ENCODE data around the gene CLCN4. TPM values are rescaled to one million over a fixed set of nuclear protein-coding genes. Genes with fewer than 3 reads are reported as not detected.

CLCN4 gene
- total and polyA plus RNA-seq, 9 donors = 0.36 to 4.2 (median 3.0) TPM

DNA sequence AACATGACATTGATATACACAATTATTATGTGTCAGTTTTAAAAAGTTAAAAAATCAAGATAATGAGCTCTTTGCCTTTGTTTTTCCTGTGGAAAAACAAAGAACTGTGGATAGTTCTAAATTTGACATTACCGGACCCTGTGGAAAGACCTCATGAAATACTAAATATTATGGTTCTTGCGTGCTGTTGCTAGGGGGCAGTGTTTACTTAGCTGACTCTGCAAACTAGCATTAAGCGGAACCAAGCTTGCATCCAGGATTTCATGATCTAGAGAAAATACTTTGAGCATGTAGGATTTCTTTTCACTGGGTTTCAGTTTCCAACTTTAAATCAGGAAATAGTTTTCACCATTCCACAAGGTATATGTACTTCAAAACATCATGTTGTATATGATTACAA is 33.6 kb downstream of the CLCN4 start:
- peak in 1 of 5 donors; percentile 60 for DNase-seq
- intact Hi-C loops (cut with DNase I) = loop anchor here (5.0 to 10.0 kb wide), 2 partner anchors 442 to 534 kb away; no protein-coding TSS in a partner anchor
- no peak overlapping the region for H3K27ac ChIP-seq

DNA sequence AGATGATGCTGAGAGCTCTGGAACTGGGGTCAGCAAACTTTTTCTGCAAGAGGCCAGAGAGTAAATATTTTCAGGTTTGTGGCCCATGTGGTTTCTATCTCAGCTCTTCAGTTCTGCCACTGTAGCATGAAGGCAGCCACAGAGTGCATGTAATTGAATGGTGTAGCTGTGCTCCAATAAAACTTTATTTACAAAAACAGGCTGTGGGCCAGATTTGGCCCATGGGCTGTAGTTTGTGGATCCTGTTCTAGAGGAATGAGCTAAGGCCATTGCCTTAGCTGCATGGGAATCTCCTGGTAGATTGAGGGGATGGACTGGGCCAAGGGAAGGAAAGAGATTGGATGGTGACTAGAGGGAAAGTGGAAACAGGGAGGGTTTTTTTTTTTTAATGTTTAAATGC is 36.8 kb downstream of the CLCN4 start:
- Histone ChIP-seq H3K27me3 (no peaks in the 10 kb centered on the region), H3K9me3 (no peaks in the 10 kb centered on the region), H3K4me1 (ENCODE audit: insufficient read depth) (no peaks in the 10 kb centered on the region), H3K36me3 (no peaks in the 10 kb centered on the region), H3K4me3 (no peak overlapping the region), H3K27ac (no peak overlapping the region)
- intact Hi-C loops (cut with DNase I) = loop anchor here (5.0 to 10.0 kb wide), 2 partner anchors 439 to 531 kb away; no protein-coding TSS in a partner anchor
- TF ChIP-seq, protein P1, sequence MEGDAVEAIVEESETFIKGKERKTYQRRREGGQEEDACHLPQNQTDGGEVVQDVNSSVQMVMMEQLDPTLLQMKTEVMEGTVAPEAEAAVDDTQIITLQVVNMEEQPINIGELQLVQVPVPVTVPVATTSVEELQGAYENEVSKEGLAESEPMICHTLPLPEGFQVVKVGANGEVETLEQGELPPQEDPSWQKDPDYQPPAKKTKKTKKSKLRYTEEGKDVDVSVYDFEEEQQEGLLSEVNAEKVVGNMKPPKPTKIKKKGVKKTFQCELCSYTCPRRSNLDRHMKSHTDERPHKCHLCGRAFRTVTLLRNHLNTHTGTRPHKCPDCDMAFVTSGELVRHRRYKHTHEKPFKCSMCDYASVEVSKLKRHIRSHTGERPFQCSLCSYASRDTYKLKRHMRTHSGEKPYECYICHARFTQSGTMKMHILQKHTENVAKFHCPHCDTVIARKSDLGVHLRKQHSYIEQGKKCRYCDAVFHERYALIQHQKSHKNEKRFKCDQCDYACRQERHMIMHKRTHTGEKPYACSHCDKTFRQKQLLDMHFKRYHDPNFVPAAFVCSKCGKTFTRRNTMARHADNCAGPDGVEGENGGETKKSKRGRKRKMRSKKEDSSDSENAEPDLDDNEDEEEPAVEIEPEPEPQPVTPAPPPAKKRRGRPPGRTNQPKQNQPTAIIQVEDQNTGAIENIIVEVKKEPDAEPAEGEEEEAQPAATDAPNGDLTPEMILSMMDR (IDR thresholded peaks at IDR 0.05) = no peak
- TF ChIP-seq POLR2A (IDR thresholded peaks at IDR 0.05) (no peak), EP300 (IDR thresholded peaks at IDR 0.05) (no peak)
- DNase-seq = no peak

More for the DNA sequence above, 33.6 kb downstream of the CLCN4 start:
- WGBS, 3 donors = 2 to 5% (median 3%) methylated on average over 3 of the region's 3 CpGs
- TF ChIP-seq, protein P1 (IDR thresholded peaks at IDR 0.05) = peak in 2 of 3 donors; percentile 39 to 50
- TF ChIP-seq POLR2A (IDR thresholded peaks at IDR 0.05) = no peak
- Histone ChIP-seq H3K4me1 (ENCODE audit: insufficient read depth) (no peaks in the 10 kb centered on the region), H3K4me3 (no peak overlapping the region), H3K9me3 (no peaks in the 10 kb centered on the region), H3K27me3 (no peaks in the 10 kb centered on the region), H3K36me3 (no peaks in the 10 kb centered on the region)

DNA sequence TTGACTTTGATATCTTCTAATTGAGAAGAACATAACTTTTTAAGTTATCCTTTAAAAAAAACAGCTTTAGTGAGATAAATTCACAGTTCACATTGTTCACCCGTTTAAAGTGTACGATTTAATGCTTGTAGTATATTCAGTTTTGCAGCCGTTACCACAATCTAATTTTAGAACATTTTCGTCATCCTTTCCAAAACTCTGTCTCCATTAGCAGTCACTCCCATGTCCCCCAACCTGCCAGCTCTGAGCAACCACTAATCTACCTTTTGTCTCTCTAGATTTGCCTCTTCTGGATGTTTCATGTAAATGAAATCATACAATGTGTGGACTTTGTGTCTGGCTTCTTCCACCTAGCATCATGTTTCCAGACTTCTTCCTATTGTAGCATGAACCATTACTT is 38.6 kb downstream of the CLCN4 start:
- DNase-seq = no peak
- 79 to 87% (median 83%) methylated on average over 4 of the region's 4 CpGs for WGBS, 3 donors
- H3K36me3 ChIP-seq = no peaks in the 10 kb centered on the region
- TF ChIP-seq, protein P1 (IDR thresholded peaks at IDR 0.05) = no peak
- TF ChIP-seq EP300 (IDR thresholded peaks at IDR 0.05) = no peak
- TF ChIP-seq POLR2A (IDR thresholded peaks at IDR 0.05) = no peak
- intact Hi-C loops (cut with DNase I) = loop anchor here in 2 of 4 donors (10.0 kb wide), 1 partner anchor 529 kb away; no protein-coding TSS in a partner anchor
- H3K27ac ChIP-seq = no peak overlapping the region
- H3K4me1 ChIP-seq (ENCODE audit: insufficient read depth) = no peaks in the 10 kb centered on the region
- H3K4me3 ChIP-seq = no peak overlapping the region
- H3K9me3 ChIP-seq = no peaks in the 10 kb centered on the region
- H3K27me3 ChIP-seq = no peaks in the 10 kb centered on the region

DNA sequence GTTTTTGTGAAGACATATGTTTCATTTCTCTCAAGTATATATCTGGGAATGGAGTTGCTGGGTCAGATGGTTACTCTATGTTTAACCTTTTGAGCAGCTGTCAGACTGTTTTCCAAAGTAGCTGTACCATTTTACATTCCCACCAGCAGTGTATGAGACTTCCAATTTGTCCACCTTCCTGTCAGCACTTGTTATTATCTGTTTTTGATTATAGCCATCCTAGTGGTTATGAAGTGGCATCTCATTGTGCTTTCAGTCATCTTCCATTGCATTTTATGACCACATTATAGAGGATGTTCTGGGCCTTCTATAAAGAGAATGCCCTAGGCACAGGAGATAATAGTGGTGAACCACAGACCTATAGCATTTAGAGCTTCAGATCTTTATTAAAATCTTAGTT is 39.2 kb downstream of the CLCN4 start:
- Histone ChIP-seq H3K4me3 (no peak overlapping the region), H3K27me3 (no peaks in the 10 kb centered on the region), H3K27ac (no peak overlapping the region), H3K36me3 (no peaks in the 10 kb centered on the region), H3K4me1 (ENCODE audit: insufficient read depth) (no peaks in the 10 kb centered on the region), H3K9me3 (no peaks in the 10 kb centered on the region)
- TF ChIP-seq EP300 (IDR thresholded peaks at IDR 0.05) (no peak), POLR2A (IDR thresholded peaks at IDR 0.05) (no peak)
- DNase-seq = no peak
- intact Hi-C loops (cut with DNase I) = loop anchor here in 2 of 4 donors (10.0 kb wide), 1 partner anchor 529 kb away; no protein-coding TSS in a partner anchor

DNA sequence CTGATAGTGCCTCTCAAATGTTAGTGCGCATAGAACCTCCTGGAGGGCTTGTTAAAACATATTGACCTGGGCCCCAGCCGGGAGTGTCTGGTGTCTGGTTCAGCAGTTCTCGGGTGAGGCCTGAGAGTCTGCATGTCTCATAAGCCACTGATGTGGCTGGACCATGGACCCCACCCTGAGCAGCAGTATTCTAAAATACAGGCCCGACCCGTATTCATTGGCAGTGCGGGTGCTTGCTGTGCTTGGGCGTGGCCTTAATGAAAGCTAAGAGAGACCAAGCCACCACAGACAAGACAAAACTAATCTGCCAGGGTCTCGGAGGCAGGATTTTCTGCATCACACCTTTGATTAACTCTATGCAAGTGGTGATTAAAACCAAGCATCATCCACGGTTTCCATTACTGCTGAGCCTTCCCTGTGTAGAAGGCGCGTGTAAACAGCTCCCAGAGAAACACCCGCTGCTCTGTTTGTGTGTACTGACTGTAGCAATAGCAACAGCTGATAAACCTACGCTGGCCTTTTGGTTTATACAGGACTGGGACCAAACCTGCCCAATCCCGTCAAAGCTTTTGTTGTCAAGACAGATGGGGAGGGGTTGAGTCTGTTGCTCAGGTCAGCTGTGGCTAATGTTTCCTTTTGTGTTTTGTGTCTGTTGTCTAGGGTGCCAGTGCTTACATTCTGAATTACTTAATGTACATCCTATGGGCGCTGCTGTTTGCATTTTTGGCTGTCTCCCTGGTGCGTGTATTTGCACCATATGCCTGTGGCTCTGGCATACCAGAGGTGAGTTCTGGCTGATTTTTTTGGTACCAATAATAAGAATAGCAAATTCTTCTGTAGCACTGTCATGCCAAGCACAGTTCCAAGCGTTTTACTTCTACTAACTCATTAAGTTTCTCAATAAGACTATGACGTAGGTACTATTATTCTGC is 40.8 kb downstream of the CLCN4 start:
- no peaks in the 10 kb centered on the region for H3K4me1 ChIP-seq (ENCODE audit: insufficient read depth)
- 72 to 81% (median 77%) methylated on average over 18 of the region's 18 CpGs for WGBS, 3 donors
- H3K36me3 ChIP-seq = no peaks in the 10 kb centered on the region
- no peak for DNase-seq
- H3K9me3 ChIP-seq = no peaks in the 10 kb centered on the region
- H3K4me3 ChIP-seq = no peak overlapping the region
- intact Hi-C loops (cut with DNase I) = loop anchor here in 2 of 4 donors (10.0 kb wide), 1 partner anchor 527 kb away; no protein-coding TSS in a partner anchor
- H3K27ac ChIP-seq = no peak overlapping the region
- H3K27me3 ChIP-seq = no peaks in the 10 kb centered on the region
- no peak for TF ChIP-seq EP300 (IDR thresholded peaks at IDR 0.05)

All from ovary (tissue), 9 donors.